Chondrocyte (in vitro differentiated cells): ENCODE data around the gene MLN. TPM values are rescaled to one million over a fixed set of nuclear protein-coding genes. Genes with fewer than 3 reads are reported as not detected.
"Not testable (repeated sequence)": the region's sequence is repeated elsewhere in the genome, so short reads cannot be mapped to it uniquely, and the experiment has no call there.

Experiments used
- DNase-seq: peaks from one replicate; pipeline ENCODE4 v3.0.0; 2021; ENCODE audit warnings: mixed read lengths, low spot score
- H3K27ac Mint-ChIP-seq: one replicate; pipeline ENCODE4 v1.8.0; 2021; ENCODE audit warnings: mild to moderate bottlenecking, moderate library complexity, mixed read lengths; ENCODE audit not compliant: unreplicated experiment
- H3K27me3 Mint-ChIP-seq: 2 replicates; pipeline ENCODE4 v1.8.0; 2021; ENCODE audit warnings: low read depth, mixed read lengths
- H3K36me3 Mint-ChIP-seq: 2 replicates; pipeline ENCODE4 v1.8.0; 2021; ENCODE audit warnings: low read depth, mixed read lengths
- H3K4me1 Mint-ChIP-seq: 2 replicates; pipeline ENCODE4 v1.8.0; 2021; ENCODE audit warnings: low read depth, mild to moderate bottlenecking, mixed read lengths
- H3K4me3 Mint-ChIP-seq: one replicate; pipeline ENCODE4 v1.8.0; 2021; ENCODE audit warnings: mild to moderate bottlenecking, moderate library complexity, mixed read lengths; ENCODE audit not compliant: unreplicated experiment
- H3K9me3 Mint-ChIP-seq: 2 replicates; pipeline ENCODE4 v1.8.0; 2021; ENCODE audit warnings: low read depth, mixed read lengths
- CTCF ChIP-seq: fragments of 200-600 bp; sonication (generic); IDR thresholded peaks from 2 replicates; pipeline ENCODE4 v1.5.0; 2021; ENCODE audit warnings: antibody characterized with exemption, mild to moderate bottlenecking, moderate library complexity
- total RNA-seq: library from RNA; stranded (reverse); gene quantifications from 3 replicates; pipeline ENCODE4 v1.2.1, GENCODE V29; 2021

Gene MLN
- total RNA-seq, 1 donor from 2014 or later, result not detected

- Mint-ChIP-seq H3K4me1 (peaks cover 21% of the 10 kb centered on the region), H3K27me3 (peaks cover 11% of the 10 kb centered on the region), H3K36me3 (no peaks in the 10 kb centered on the region), H3K9me3 (peaks cover 5% of the 10 kb centered on the region), H3K4me3 (no peak overlapping the region), H3K27ac (no peak overlapping the region)
- DNase-seq, result no peak
- TF ChIP-seq CTCF, result no peak
These were observed 30.9 kb upstream of the MLN start for GRCh38 chr6:33834401-33835392.

- Mint-ChIP-seq H3K4me1 (peaks cover 14% of the 10 kb centered on the region), H3K27ac (no peak overlapping the region), H3K27me3 (peaks cover 14% of the 10 kb centered on the region), H3K9me3 (peaks cover 5% of the 10 kb centered on the region), H3K4me3 (no peak overlapping the region), H3K36me3 (no peaks in the 10 kb centered on the region)
- peak; percentile 17 for DNase-seq
- TF ChIP-seq CTCF, result no peak
These were observed 29.8 kb upstream of the MLN start for GRCh38 chr6:33833599-33833998.

GRCh38 chr6:33832831-33833230 is 29.0 kb upstream of the MLN start:
- H3K27ac Mint-ChIP-seq, H3K36me3 Mint-ChIP-seq: not testable (repeated sequence)

GRCh38 chr6:33831725-33832124 is 27.9 kb upstream of the MLN start:
- not testable (repeated sequence) for H3K4me3 Mint-ChIP-seq, H3K27ac Mint-ChIP-seq, H3K36me3 Mint-ChIP-seq, H3K9me3 Mint-ChIP-seq, DNase-seq
- peaks cover 16% of the 10 kb centered on the region for H3K27me3 Mint-ChIP-seq
- H3K4me1 Mint-ChIP-seq, result peaks cover 11% of the 10 kb centered on the region

More at GRCh38 chr6:33832831-33833230, 29.0 kb upstream of the MLN start:
- DNase-seq, result peak; percentile 18
- H3K9me3 Mint-ChIP-seq, H3K4me3 Mint-ChIP-seq: not testable (repeated sequence)
- peaks cover 10% of the 10 kb centered on the region for H3K4me1 Mint-ChIP-seq
- peaks cover 16% of the 10 kb centered on the region for H3K27me3 Mint-ChIP-seq

GRCh38 chr6:33830635-33831240 is 26.9 kb upstream of the MLN start:
- H3K27ac Mint-ChIP-seq, result no peak overlapping the region
- peak; percentile 75 for DNase-seq
- H3K4me1 Mint-ChIP-seq, result peaks cover 11% of the 10 kb centered on the region
- H3K36me3 Mint-ChIP-seq, result no peaks in the 10 kb centered on the region
- no peak overlapping the region for H3K4me3 Mint-ChIP-seq
- peaks cover 16% of the 10 kb centered on the region for H3K27me3 Mint-ChIP-seq
- no peaks in the 10 kb centered on the region for H3K9me3 Mint-ChIP-seq
- no peak for TF ChIP-seq CTCF
